22Rv1 (cell line): Measurements from ENCODE around the gene SERPINB6.
A peak's percentile ranks its signal among the peaks of the same experiment; 100 is the strongest.

ENCODE experiments used
- H3K27ac ChIP-seq: fragments of 450-650 bp; 2 replicates; pipeline ENCODE4 v1.5.1; 2017
- CTCF ChIP-seq: fragments of 450-650 bp; IDR thresholded peaks from 2 replicates; pipeline ENCODE4 v1.5.1; 2017; ENCODE audit warnings: mild to moderate bottlenecking
- ZFX ChIP-seq: fragments of 450-650 bp; IDR thresholded peaks from 2 replicates; pipeline ENCODE4 v1.6.1; 2017; ENCODE audit warnings: antibody characterized with exemption, borderline replicate concordance

Gene SERPINB6

GRCh38 chr6:2952557-2953095 is 18.7 kb downstream of the SERPINB6 start:
- H3K27ac ChIP-seq = peak overlapping the region; percentile 58
- TF ChIP-seq CTCF (peak; percentile 99), ZFX (no peak)

- TF ChIP-seq ZFX = no peak
- TF ChIP-seq CTCF = no peak
- no peak overlapping the region; the same call in 1 of the 2 replicates for H3K27ac ChIP-seq
These were observed 19.6 kb downstream of the SERPINB6 start for GRCh38 chr6:2951728-2952127.

DNA sequence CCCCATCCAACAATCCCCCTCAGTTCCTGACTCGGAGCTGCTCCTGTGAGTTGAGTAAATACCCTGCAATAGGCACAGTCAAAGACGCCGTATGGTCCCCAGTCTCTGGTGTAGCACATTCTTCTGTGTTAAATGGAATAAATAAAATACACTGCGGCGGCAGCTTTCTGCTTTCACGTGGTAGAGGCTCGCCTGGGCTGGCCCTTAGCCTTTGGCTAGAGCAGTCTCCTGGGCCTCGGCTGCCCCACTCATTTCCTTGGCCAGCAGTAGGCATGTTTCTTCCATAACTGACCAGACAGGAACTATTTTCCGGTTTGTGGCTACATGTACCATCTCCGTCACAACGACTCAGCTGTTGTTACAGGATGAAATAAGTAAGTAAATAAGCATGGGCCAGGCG is 20.7 kb downstream of the SERPINB6 start:
- H3K27ac ChIP-seq = no peak overlapping the region
- TF ChIP-seq ZFX (no peak), CTCF (no peak)

- TF ChIP-seq ZFX = no peak
- no peak for TF ChIP-seq CTCF
- H3K27ac ChIP-seq = no peak overlapping the region
These were observed 21.8 kb downstream of the SERPINB6 start for GRCh38 chr6:2949536-2950083.

- TF ChIP-seq ZFX (no peak), CTCF (no peak)
- H3K27ac ChIP-seq = no peak overlapping the region
These were observed 22.2 kb downstream of the SERPINB6 start for GRCh38 chr6:2949121-2949520.

- no peak for TF ChIP-seq CTCF
- TF ChIP-seq ZFX = no peak
- H3K27ac ChIP-seq = no peak overlapping the region
These were observed 22.9 kb downstream of the SERPINB6 start for GRCh38 chr6:2948228-2949025.

DNA sequence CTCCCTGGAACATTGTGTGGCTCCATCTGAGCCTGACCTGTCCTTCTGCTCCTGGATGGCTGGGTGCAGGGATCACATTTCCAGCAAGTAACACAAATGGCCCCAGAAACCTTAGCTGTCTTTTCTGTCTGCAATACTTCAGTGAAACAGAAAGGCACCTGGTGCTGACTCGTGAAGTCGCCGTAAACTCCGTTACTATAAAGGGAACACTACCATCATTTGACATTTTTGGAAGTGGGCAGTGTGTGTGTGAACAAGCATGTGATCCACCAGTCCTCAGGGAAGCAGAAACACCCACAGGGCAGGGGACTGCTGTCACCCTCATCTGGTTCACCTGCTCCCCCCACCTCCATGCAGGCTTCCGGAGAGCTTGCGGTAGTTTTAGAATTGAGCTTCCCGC is 23.9 kb downstream of the SERPINB6 start:
- no peak overlapping the region for H3K27ac ChIP-seq
- no peak for TF ChIP-seq ZFX
